Neural cell (in vitro differentiated cells): Measurements from ENCODE around the gene PHYHD1.

ENCODE experiments used
- EZH2 ChIP-seq: fragments of 200-600, 300-800 bp; shearing (Covaris generic), sonication (generic); IDR thresholded peaks from 2 replicates; pipeline ENCODE4 v1.6.1; 2014; ENCODE audit warnings: antibody characterized with exemption, low read length, borderline replicate concordance, mild to moderate bottlenecking; ENCODE audit not compliant: insufficient read depth, poor library complexity, severe bottlenecking
- TF ChIP-seq, protein P1 (sequence below): fragments of 450-650 bp; IDR thresholded peaks from 2 replicates; pipeline ENCODE4 v1.5.1; 2014; ENCODE audit warnings: antibody characterized with exemption, mild to moderate bottlenecking, moderate library complexity; ENCODE audit not compliant: poor library complexity, severe bottlenecking

GRCh38 chr9:128923493-128923883, 2.7 kb downstream of the PHYHD1 start:
- TF ChIP-seq, protein P1, sequence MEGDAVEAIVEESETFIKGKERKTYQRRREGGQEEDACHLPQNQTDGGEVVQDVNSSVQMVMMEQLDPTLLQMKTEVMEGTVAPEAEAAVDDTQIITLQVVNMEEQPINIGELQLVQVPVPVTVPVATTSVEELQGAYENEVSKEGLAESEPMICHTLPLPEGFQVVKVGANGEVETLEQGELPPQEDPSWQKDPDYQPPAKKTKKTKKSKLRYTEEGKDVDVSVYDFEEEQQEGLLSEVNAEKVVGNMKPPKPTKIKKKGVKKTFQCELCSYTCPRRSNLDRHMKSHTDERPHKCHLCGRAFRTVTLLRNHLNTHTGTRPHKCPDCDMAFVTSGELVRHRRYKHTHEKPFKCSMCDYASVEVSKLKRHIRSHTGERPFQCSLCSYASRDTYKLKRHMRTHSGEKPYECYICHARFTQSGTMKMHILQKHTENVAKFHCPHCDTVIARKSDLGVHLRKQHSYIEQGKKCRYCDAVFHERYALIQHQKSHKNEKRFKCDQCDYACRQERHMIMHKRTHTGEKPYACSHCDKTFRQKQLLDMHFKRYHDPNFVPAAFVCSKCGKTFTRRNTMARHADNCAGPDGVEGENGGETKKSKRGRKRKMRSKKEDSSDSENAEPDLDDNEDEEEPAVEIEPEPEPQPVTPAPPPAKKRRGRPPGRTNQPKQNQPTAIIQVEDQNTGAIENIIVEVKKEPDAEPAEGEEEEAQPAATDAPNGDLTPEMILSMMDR: no peak
- TF ChIP-seq EZH2: no peak
